ENCODE data around the gene INSIG2.

INSIG2 gene

DNA sequence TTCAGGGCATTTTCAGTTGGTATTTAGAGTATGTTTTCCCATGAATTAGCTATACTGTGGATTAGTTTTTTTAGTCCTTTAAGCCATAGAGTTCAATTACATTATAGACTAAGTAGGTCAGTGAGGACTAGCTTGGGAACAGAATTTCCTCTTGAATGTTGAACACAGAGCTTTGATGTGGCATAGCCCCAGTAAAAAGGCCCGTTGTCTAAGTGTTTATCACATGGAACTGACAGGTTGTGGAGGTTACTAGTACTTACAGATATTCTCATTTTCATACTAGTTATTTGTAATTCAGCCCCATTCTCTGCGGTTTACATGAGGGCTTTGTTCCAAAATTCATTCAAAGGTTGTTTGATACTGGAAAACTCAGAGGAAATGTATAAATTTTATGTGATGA, 6.2 kb downstream of the INSIG2 start:
- no peak overlapping the region for H3K4me3 ChIP-seq (ENCODE audit: low read depth, low read length)
- in situ Hi-C loops (cut with HindIII; ENCODE audit: low sequenced_read_pairs): no loop called here
- DNase-seq (ENCODE audit: low read depth): no peak
- TF ChIP-seq, protein P1, sequence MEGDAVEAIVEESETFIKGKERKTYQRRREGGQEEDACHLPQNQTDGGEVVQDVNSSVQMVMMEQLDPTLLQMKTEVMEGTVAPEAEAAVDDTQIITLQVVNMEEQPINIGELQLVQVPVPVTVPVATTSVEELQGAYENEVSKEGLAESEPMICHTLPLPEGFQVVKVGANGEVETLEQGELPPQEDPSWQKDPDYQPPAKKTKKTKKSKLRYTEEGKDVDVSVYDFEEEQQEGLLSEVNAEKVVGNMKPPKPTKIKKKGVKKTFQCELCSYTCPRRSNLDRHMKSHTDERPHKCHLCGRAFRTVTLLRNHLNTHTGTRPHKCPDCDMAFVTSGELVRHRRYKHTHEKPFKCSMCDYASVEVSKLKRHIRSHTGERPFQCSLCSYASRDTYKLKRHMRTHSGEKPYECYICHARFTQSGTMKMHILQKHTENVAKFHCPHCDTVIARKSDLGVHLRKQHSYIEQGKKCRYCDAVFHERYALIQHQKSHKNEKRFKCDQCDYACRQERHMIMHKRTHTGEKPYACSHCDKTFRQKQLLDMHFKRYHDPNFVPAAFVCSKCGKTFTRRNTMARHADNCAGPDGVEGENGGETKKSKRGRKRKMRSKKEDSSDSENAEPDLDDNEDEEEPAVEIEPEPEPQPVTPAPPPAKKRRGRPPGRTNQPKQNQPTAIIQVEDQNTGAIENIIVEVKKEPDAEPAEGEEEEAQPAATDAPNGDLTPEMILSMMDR (IDR thresholded peaks at IDR 0.05; ENCODE audit: low read depth, low read length, missing control alignments): no peak

DNA sequence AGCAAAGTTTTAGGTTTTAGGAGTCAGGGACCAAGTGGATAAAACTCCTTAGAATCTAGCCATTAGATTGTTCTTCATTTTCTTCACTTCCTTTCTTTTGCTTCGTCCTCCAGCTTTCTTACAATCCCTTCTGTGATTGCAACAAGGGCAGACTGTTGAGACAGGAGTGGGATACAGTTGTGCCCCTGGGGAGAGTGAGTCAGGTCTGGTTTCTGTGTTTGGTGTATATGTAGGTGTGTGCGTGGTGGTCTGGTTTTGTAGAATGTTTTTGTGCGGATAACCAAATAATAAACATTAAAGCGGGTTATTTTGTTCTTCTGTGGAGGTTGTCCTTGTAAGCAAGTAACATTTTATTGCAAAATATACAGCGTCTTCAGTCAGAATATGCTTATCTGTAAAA, 7.3 kb downstream of the INSIG2 start:
- TF ChIP-seq, protein P1 (IDR thresholded peaks at IDR 0.05; ENCODE audit: low read depth, low read length, missing control alignments): no peak
- H3K4me3 ChIP-seq (ENCODE audit: low read depth, low read length): no peak overlapping the region
- in situ Hi-C loops (cut with HindIII; ENCODE audit: low sequenced_read_pairs): no loop called here
- DNase-seq (ENCODE audit: low read depth): no peak

DNA sequence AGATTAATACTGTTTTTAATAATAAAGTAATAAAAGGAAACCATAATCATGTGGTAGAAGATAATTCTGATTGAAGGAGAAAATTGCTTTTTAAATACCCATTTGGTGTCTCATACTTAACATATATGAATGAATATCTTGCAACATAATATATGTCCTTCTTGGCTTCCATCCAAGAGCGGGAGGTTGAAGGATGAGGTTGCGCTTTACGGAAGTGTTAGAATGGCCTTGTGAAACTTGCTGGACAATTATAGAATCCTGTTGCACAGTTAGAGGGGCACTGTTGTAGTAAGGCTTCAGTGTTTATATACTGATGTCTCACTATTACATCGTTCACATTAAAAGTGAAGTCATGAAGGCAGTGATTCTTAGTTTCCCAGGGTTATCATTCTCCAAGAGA, 9.4 kb downstream of the INSIG2 start:
- TF ChIP-seq, protein P1 (IDR thresholded peaks at IDR 0.05; ENCODE audit: low read depth, low read length, missing control alignments): no peak
- in situ Hi-C loops (cut with HindIII; ENCODE audit: low sequenced_read_pairs): no loop called here
- no peak overlapping the region for H3K4me3 ChIP-seq (ENCODE audit: low read depth, low read length)
- no peak for DNase-seq (ENCODE audit: low read depth)

GRCh38 chr2:118098307-118099030, 10.2 kb downstream of the INSIG2 start:
- no peak overlapping the region for H3K4me3 ChIP-seq (ENCODE audit: low read depth, low read length)
- TF ChIP-seq, protein P1 (IDR thresholded peaks at IDR 0.05; ENCODE audit: low read depth, low read length, missing control alignments): no peak
- DNase-seq (ENCODE audit: low read depth): no peak
- in situ Hi-C loops (cut with HindIII; ENCODE audit: low sequenced_read_pairs): no loop called here

GRCh38 chr2:118102433-118103082, 14.3 kb downstream of the INSIG2 start:
- H3K4me3 ChIP-seq (ENCODE audit: low read depth, low read length): no peak overlapping the region
- no peak for DNase-seq (ENCODE audit: low read depth)

More at GRCh38 chr2:118102433-118103082, 14.3 kb downstream of the INSIG2 start:
- in situ Hi-C loops (cut with HindIII; ENCODE audit: low sequenced_read_pairs): no loop called here
- TF ChIP-seq, protein P1 (IDR thresholded peaks at IDR 0.05; ENCODE audit: low read depth, low read length, missing control alignments): no peak

Measured in astrocyte of the cerebellum (primary cell).